ENCODE data around the gene TEX44.
A peak's percentile ranks its signal among the peaks of the same experiment; 100 is the strongest.

DNA sequence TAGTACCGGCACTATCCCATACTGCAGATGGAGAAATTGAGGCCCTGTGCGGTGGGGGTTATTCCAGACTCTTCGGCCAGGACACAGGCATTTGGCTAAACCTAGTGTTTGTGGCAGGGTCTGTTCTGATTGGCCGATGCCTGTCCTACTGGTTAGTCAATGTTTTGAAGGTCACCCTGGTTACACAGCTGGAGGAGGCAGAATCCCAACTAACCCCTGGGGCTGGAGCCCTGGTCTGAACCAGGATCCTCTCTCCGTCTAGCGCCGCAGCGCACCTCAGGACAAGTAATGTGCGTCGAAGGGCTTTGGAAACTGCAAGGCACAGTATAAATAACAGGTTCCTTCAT is 19.4 kb downstream of the TEX44 start:
- TF ChIP-seq, protein P1, sequence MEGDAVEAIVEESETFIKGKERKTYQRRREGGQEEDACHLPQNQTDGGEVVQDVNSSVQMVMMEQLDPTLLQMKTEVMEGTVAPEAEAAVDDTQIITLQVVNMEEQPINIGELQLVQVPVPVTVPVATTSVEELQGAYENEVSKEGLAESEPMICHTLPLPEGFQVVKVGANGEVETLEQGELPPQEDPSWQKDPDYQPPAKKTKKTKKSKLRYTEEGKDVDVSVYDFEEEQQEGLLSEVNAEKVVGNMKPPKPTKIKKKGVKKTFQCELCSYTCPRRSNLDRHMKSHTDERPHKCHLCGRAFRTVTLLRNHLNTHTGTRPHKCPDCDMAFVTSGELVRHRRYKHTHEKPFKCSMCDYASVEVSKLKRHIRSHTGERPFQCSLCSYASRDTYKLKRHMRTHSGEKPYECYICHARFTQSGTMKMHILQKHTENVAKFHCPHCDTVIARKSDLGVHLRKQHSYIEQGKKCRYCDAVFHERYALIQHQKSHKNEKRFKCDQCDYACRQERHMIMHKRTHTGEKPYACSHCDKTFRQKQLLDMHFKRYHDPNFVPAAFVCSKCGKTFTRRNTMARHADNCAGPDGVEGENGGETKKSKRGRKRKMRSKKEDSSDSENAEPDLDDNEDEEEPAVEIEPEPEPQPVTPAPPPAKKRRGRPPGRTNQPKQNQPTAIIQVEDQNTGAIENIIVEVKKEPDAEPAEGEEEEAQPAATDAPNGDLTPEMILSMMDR (CRISPR knock-in tag; IDR thresholded peaks at IDR 0.05): no peak
- TF ChIP-seq ZNF383 (CRISPR knock-in tag; IDR thresholded peaks at IDR 0.05; ENCODE audit: borderline replicate concordance): no peak
- no peak for TF ChIP-seq ZSCAN9 (CRISPR knock-in tag; IDR thresholded peaks at IDR 0.05; ENCODE audit: borderline replicate concordance)
- no peak for TF ChIP-seq SOX6 (IDR thresholded peaks at IDR 0.05)
- no peak; the same call in 1 of the 2 replicates for TF ChIP-seq SOX6 (CRISPR knock-in tag; IDR thresholded peaks at IDR 0.05)
- no peak for TF ChIP-seq JUND (CRISPR knock-in tag; IDR thresholded peaks at IDR 0.05)
- TF ChIP-seq, protein P2, sequence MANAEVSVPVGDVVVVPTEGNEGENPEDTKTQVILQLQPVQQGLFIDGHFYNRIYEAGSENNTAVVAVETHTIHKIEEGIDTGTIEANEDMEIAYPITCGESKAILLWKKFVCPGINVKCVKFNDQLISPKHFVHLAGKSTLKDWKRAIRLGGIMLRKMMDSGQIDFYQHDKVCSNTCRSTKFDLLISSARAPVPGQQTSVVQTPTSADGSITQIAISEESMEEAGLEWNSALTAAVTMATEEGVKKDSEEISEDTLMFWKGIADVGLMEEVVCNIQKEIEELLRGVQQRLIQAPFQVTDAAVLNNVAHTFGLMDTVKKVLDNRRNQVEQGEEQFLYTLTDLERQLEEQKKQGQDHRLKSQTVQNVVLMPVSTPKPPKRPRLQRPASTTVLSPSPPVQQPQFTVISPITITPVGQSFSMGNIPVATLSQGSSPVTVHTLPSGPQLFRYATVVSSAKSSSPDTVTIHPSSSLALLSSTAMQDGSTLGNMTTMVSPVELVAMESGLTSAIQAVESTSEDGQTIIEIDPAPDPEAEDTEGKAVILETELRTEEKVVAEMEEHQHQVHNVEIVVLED (CRISPR knock-in tag; IDR thresholded peaks at IDR 0.05; ENCODE audit: borderline replicate concordance): no peak
- TF ChIP-seq ZNF549 (CRISPR knock-in tag; IDR thresholded peaks at IDR 0.05): no peak
- TF ChIP-seq KMT2A (CRISPR knock-in tag; IDR thresholded peaks at IDR 0.05): 0 out of 2 replicates have a peak, but pooled peaks have one; percentile 28
- TF ChIP-seq MTA1 (CRISPR knock-in tag; IDR thresholded peaks at IDR 0.05; ENCODE audit: borderline replicate concordance): no peak
- TF ChIP-seq POLR2A (IDR thresholded peaks at IDR 0.05; ENCODE audit: insufficient read depth in 1 of 2, low read depth in 2 of 2, low read length in 2 of 2): no peak
- no peak for TF ChIP-seq ATF1 (CRISPR knock-in tag; IDR thresholded peaks at IDR 0.05)
- TF ChIP-seq, protein P3, sequence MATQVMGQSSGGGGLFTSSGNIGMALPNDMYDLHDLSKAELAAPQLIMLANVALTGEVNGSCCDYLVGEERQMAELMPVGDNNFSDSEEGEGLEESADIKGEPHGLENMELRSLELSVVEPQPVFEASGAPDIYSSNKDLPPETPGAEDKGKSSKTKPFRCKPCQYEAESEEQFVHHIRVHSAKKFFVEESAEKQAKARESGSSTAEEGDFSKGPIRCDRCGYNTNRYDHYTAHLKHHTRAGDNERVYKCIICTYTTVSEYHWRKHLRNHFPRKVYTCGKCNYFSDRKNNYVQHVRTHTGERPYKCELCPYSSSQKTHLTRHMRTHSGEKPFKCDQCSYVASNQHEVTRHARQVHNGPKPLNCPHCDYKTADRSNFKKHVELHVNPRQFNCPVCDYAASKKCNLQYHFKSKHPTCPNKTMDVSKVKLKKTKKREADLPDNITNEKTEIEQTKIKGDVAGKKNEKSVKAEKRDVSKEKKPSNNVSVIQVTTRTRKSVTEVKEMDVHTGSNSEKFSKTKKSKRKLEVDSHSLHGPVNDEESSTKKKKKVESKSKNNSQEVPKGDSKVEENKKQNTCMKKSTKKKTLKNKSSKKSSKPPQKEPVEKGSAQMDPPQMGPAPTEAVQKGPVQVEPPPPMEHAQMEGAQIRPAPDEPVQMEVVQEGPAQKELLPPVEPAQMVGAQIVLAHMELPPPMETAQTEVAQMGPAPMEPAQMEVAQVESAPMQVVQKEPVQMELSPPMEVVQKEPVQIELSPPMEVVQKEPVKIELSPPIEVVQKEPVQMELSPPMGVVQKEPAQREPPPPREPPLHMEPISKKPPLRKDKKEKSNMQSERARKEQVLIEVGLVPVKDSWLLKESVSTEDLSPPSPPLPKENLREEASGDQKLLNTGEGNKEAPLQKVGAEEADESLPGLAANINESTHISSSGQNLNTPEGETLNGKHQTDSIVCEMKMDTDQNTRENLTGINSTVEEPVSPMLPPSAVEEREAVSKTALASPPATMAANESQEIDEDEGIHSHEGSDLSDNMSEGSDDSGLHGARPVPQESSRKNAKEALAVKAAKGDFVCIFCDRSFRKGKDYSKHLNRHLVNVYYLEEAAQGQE (IDR thresholded peaks at IDR 0.05; ENCODE audit: borderline replicate concordance in 1 of 2, low read depth in 1 of 2, low read length in 2 of 2): no peak
- TF ChIP-seq YY1 (IDR thresholded peaks at IDR 0.05; ENCODE audit: insufficient read depth, insufficient replicate concordance, low read depth, low read length): no peak
- peak; percentile 85; the same call in 1 of the 2 replicates for TF ChIP-seq ZNF550 (CRISPR knock-in tag; IDR thresholded peaks at IDR 0.05; ENCODE audit: borderline replicate concordance)
